ENCODE data around the gene SAPCD2.

SAPCD2 gene

GRCh38 chr9:137103206-137103999 lies 33.0 kb upstream of the SAPCD2 start:
- CTCF ChIA-PET, result interaction anchor here (0.7 to 2.1 kb wide), 4 partner anchors 15 to 134 kb away, joined by 4 to 7 read pairs (median 4); no protein-coding TSS in a partner anchor
- Histone ChIP-seq H3K4me3 (ENCODE audit: low read depth, low read length) (no peak overlapping the region), H3K9me3 (ENCODE audit: control insufficient read depth, insufficient read depth, low read depth, low read length) (no peaks in the 10 kb centered on the region), H3K4me1 (ENCODE audit: control insufficient read depth, insufficient read depth, low read length) (no peaks in the 10 kb centered on the region), H3K36me3 (ENCODE audit: control insufficient read depth in 2 of 2, insufficient read depth in 1 of 2, low read length in 2 of 2) (peaks cover 0 to 93% of the 10 kb centered on the region in 2 experiments; a peak in 2 of 3 replicates), H3K27ac (ENCODE audit: extremely low read depth, low read depth, low read length) (no peak overlapping the region)
- TF ChIP-seq ZNF2 (tag by site-specific recombination; IDR thresholded peaks at IDR 0.05) (no peak), ZNF701 (tag by site-specific recombination; IDR thresholded peaks at IDR 0.05) (no peak), ZNF19 (tag by site-specific recombination; IDR thresholded peaks at IDR 0.05; ENCODE audit: low read depth) (no peak), PRDM4 (tag by site-specific recombination; IDR thresholded peaks at IDR 0.05) (no peak), ZFP37 (tag by site-specific recombination; IDR thresholded peaks at IDR 0.05) (no peak), GLI4 (tag by site-specific recombination; IDR thresholded peaks at IDR 0.05) (no peak), TCF7L2 (IDR thresholded peaks at IDR 0.05; ENCODE audit: borderline replicate concordance, low read depth, low read length) (no peak), ZNF138 (tag by site-specific recombination; IDR thresholded peaks at IDR 0.05; ENCODE audit: borderline replicate concordance) (no peak), ZNF677 (tag by site-specific recombination; IDR thresholded peaks at IDR 0.05) (no peak), ZNF514 (tag by site-specific recombination; IDR thresholded peaks at IDR 0.05) (no peak), ZNF596 (tag by site-specific recombination; IDR thresholded peaks at IDR 0.05) (no peak)
- TF ChIP-seq, protein P1, sequence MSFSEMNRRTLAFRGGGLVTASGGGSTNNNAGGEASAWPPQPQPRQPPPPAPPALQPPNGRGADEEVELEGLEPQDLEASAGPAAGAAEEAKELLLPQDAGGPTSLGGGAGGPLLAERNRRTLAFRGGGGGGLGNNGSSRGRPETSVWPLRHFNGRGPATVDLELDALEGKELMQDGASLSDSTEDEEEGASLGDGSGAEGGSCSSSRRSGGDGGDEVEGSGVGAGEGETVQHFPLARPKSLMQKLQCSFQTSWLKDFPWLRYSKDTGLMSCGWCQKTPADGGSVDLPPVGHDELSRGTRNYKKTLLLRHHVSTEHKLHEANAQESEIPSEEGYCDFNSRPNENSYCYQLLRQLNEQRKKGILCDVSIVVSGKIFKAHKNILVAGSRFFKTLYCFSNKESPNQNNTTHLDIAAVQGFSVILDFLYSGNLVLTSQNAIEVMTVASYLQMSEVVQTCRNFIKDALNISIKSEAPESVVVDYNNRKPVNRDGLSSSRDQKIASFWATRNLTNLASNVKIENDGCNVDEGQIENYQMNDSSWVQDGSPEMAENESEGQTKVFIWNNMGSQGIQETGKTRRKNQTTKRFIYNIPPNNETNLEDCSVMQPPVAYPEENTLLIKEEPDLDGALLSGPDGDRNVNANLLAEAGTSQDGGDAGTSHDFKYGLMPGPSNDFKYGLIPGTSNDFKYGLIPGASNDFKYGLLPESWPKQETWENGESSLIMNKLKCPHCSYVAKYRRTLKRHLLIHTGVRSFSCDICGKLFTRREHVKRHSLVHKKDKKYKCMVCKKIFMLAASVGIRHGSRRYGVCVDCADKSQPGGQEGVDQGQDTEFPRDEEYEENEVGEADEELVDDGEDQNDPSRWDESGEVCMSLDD (tag by site-specific recombination; IDR thresholded peaks at IDR 0.05), result no peak
- POLR2A ChIA-PET, result no interaction called here

DNA sequence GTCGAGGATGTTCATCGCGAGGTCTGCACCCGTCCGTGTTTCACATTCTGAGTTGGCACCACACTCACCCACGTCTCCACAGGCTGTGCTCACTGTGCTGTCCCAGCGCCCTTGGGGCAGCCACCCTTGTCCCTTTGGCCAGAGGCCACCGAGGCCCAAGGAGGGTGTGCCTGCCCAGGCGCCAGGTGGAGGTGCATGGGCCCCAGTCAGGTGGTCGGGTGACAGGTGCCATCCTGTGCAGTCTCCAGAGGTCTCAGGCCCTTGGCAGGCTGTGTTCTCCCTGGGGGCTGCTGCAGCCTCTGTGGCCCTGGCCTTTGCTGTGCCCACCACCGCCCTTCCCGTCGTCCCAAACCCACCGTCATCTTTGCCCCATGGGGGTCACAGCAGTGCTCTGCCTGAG lies 28.9 kb upstream of the SAPCD2 start:
- Histone ChIP-seq H3K36me3 (ENCODE audit: control insufficient read depth in 2 of 2, insufficient read depth in 1 of 2, low read length in 2 of 2) (peaks cover 0 to 85% of the 10 kb centered on the region in 2 experiments; a peak in 2 of 3 replicates), H3K9me3 (ENCODE audit: control insufficient read depth, insufficient read depth, low read depth, low read length) (no peaks in the 10 kb centered on the region), H3K4me3 (ENCODE audit: low read depth, low read length) (no peak overlapping the region), H3K4me1 (ENCODE audit: control insufficient read depth, insufficient read depth, low read length) (no peaks in the 10 kb centered on the region), H3K27ac (ENCODE audit: extremely low read depth, low read depth, low read length) (no peak overlapping the region)
- ChIA-PET CTCF (no interaction called here), POLR2A (no interaction called here)
- TF ChIP-seq ZNF654 (tag by site-specific recombination; IDR thresholded peaks at IDR 0.05; ENCODE audit: low read depth), result no peak
- TF ChIP-seq, protein P2, sequence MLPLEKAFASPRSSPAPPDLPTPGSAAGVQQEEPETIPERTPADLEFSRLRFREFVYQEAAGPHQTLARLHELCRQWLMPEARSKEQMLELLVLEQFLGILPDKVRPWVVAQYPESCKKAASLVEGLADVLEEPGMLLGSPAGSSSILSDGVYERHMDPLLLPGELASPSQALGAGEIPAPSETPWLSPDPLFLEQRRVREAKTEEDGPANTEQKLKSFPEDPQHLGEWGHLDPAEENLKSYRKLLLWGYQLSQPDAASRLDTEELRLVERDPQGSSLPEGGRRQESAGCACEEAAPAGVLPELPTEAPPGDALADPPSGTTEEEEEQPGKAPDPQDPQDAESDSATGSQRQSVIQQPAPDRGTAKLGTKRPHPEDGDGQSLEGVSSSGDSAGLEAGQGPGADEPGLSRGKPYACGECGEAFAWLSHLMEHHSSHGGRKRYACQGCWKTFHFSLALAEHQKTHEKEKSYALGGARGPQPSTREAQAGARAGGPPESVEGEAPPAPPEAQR (tag by site-specific recombination; IDR thresholded peaks at IDR 0.05), result no peak
- TF ChIP-seq SETDB1 (IDR thresholded peaks at IDR 0.05; ENCODE audit: insufficient read length, low read length), result no peak
- no peak for TF ChIP-seq ZNF48 (tag by site-specific recombination; IDR thresholded peaks at IDR 0.05)
- TF ChIP-seq SP3 (tag by site-specific recombination; IDR thresholded peaks at IDR 0.05), result no peak
- TF ChIP-seq ZNF324 (tag by site-specific recombination; IDR thresholded peaks at IDR 0.05), result no peak
- TF ChIP-seq ZNF335 (tag by site-specific recombination; conservative IDR thresholded peaks at IDR 0.05), result no peak
- TF ChIP-seq ZNF239 (tag by site-specific recombination; IDR thresholded peaks at IDR 0.05), result no peak
- TF ChIP-seq ZNF571 (tag by site-specific recombination; IDR thresholded peaks at IDR 0.05), result no peak
- TF ChIP-seq, protein P3, sequence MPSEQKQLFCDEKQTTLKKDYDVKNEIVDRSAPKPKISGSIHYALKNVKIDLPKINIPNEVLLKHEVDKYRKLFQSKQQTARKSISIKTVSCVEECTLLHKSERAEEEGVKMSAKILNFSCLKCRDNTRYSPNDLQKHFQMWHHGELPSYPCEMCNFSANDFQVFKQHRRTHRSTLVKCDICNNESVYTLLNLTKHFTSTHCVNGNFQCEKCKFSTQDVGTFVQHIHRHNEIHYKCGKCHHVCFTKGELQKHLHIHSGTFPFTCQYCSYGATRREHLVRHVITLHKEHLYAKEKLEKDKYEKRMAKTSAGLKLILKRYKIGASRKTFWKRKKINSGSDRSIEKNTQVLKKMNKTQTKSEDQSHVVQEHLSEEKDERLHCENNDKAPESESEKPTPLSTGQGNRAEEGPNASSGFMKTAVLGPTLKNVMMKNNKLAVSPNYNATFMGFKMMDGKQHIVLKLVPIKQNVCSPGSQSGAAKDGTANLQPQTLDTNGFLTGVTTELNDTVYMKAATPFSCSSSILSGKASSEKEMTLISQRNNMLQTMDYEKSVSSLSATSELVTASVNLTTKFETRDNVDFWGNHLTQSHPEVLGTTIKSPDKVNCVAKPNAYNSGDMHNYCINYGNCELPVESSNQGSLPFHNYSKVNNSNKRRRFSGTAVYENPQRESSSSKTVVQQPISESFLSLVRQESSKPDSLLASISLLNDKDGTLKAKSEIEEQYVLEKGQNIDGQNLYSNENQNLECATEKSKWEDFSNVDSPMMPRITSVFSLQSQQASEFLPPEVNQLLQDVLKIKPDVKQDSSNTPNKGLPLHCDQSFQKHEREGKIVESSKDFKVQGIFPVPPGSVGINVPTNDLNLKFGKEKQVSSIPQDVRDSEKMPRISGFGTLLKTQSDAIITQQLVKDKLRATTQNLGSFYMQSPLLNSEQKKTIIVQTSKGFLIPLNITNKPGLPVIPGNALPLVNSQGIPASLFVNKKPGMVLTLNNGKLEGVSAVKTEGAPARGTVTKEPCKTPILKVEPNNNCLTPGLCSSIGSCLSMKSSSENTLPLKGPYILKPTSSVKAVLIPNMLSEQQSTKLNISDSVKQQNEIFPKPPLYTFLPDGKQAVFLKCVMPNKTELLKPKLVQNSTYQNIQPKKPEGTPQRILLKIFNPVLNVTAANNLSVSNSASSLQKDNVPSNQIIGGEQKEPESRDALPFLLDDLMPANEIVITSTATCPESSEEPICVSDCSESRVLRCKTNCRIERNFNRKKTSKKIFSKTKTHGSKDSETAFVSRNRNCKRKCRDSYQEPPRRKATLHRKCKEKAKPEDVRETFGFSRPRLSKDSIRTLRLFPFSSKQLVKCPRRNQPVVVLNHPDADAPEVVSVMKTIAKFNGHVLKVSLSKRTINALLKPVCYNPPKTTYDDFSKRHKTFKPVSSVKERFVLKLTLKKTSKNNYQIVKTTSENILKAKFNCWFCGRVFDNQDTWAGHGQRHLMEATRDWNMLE (tag by site-specific recombination; conservative IDR thresholded peaks at IDR 0.05; ENCODE audit: low read depth), result no peak
